Stimulated activated CD4-positive, alpha-beta T cell treated with anti-CD3 and anti-CD28 coated beads, Interleukin-4, amount 100 ng/mL, for 1 hour (primary cell): Measurements from ENCODE around the gene RPL3.

Experiments used
- DNase-seq: peaks from one replicate; pipeline ENCODE4 v3.0.0-alpha.2; 2020

Gene RPL3

GRCh38 chr22:39279170-39279850 is 40.1 kb downstream of the RPL3 start:
- DNase-seq: no peak

GRCh38 chr22:39278040-39278439 is 41.4 kb downstream of the RPL3 start:
- DNase-seq: no peak

- DNase-seq: no peak
Observed at GRCh38 chr22:39277142-39277607, 42.2 kb downstream of the RPL3 start.

GRCh38 chr22:39276440-39277141 is 42.8 kb downstream of the RPL3 start:
- DNase-seq: no peak

GRCh38 chr22:39275814-39276439 is 43.5 kb downstream of the RPL3 start:
- DNase-seq: no peak

DNA sequence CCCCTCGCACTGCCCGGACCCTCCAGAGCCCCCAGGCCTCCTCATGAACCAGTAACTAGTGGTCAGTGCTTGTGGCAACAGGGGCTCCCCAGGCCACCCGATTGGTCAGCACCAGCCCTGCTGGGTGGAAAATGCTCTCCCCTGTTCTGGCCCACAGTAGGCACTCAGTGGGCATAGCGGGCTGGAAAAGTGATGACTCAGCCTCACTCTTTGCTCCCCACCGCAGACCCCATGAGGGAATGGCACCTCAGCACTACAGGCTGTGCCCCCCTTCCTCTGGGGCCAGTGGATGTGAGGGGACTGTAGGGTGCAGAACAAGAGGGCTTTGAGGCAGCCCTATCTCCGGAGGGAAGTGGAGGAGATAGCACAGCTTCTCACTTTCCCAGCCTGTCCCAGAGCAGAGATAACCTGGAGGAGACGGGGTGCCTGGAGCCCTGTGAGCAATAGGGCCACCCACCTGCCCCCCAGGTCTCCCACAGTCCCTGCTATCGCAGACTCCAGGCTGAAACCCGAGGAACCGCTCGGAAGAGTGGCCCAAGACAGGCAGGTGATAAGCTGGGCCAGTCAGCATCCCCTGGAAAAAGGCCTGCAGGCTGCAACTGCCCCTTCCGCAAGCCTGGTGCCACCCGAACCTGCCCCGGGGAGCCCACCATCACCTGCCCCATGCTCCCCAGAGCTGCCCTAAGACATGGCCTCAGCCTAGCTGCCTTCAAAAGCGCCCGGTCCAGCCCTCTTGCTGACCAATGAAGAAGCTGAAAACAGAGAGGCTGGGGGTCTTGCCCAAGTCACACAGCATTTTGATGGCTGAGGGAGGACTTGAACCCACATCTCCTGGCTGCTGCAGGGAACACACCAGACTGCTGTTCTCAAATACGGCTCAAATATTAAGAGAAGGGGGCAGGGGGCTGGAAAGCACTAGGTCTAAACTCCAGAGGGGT is 45.2 kb downstream of the RPL3 start:
- DNase-seq: no peak

GRCh38 chr22:39270792-39271191 is 48.6 kb downstream of the RPL3 start:
- DNase-seq: no peak

DNA sequence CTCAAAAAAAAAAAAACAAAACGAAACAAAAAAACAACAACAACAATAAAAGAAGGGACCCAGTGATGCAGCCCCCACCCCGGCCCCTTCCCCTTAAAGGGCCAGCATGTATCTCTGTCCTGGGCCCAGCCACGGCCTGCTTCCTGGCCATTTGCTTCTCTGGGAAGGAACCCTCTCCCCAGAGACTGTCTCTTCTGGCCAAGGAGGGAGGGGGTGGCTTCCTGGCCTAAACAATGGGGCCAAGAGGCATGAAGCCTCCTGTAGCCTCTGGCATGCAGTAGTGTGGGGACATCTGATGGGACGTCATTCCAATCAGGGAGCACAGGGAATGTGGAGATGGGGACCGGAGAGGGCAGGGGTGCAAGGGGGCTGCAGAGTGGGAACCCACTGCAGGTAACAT is 49.1 kb downstream of the RPL3 start:
- no peak for DNase-seq

DNA sequence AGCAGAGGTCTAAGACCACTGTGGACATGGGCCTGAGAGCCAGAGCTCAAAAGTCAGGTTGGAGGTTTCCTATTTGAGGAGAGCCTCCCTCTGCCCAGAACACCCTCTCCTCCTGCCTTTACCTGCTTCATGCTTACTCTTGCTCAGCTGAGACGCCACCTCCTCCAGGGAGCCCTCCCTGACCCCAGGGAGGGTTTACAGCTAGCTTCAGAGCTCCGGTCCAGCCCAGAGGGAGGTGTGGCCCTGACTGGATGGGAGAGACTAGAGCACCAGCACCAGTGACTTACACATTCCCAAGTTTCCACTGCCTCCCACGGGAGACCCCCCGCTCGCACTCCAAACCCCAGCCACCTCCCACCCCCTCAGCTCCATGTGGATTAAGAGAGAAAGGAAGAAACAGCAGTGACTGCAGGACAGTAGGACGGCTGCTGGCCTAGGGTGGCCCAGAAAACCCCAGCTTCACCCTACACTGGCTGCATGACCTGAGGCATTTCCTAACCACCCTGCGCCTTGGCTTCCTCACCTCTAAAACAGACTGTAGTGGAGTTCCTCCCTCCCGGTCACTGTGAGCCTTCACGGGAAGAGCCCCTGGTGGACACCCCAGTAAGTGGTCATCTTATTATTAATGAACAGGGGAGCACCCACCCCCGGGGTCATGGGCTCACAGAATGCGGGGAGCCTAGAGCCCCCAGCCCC is 50.2 kb downstream of the RPL3 start:
- no peak for DNase-seq

DNA sequence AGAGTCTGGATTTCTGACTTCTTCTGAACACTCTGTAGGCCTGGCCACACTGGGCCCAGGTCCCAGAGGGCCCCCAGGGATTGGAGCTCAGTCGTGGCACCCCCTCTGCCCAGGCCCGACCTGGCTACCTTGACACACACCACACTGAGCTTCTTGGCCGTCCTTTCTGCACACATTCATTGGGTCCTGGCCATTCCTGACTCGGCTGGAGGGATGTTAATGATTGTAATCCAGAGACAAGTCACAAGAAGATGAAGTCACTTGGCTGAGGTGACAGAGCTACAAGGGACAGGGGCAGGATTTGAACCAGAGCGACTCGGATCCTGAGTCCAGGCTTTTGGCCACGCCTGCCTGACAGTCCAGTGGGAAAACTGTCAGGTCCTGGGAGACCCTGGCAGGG is 50.8 kb downstream of the RPL3 start:
- no peak for DNase-seq

DNA sequence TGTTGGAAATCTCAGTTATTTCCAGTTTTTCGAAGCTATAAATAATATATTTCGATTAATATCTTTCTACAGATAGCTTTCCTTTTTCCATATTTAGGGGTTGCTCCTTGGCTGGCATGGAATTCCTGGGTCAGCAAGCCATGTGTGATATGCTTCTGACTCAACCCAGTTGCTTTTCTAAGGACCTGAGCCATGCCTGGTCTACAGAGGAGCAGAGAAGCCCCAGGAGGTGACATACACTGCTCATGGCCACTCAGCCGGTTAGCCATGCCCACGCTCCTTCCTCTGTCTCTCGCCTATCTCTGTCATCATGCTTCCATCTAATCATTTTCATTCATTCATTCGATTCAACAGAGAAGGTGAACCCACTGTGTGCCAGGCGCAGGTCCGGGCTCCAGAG is 51.4 kb downstream of the RPL3 start:
- no peak for DNase-seq

- no peak for DNase-seq
Observed at GRCh38 chr22:39266398-39267030, 52.9 kb downstream of the RPL3 start.

DNA sequence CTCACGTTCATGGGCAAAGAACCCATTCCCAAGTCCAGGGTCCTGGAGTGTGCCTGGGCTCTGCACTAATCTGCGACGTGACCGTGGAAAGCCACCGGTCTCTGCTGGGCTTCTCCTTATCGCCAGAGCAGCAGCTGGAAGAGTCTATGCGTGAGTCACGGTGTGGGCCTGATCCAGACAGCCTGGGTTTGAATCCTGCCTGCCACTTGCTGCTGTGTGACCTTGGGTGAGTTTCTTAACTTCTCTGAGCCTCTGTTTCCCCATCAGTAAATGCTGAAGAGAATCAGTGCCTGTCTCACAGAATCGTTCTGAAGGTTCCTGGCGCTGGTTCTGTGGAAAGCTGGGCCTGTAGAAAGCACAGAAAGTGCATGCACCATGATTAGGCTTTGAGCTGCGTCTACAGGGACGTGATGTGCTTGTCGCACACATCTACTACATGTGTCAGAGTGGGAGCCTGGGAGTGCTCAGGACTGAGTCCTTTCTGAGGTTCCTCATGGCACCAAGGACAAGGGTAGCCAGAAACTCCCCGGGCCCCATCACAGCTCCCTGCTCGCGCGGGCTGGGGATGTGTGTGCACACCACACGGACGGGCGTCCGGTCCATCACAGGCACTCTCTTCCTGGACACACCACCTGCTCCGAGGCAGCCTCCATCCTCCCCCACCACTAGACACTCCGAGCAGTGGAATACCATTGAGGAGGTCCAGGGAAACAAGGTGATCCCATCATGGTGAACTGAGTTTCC is 54.1 kb downstream of the RPL3 start:
- no peak for DNase-seq

- no peak for DNase-seq
Observed at GRCh38 chr22:39264349-39265038, 54.9 kb downstream of the RPL3 start.

DNA sequence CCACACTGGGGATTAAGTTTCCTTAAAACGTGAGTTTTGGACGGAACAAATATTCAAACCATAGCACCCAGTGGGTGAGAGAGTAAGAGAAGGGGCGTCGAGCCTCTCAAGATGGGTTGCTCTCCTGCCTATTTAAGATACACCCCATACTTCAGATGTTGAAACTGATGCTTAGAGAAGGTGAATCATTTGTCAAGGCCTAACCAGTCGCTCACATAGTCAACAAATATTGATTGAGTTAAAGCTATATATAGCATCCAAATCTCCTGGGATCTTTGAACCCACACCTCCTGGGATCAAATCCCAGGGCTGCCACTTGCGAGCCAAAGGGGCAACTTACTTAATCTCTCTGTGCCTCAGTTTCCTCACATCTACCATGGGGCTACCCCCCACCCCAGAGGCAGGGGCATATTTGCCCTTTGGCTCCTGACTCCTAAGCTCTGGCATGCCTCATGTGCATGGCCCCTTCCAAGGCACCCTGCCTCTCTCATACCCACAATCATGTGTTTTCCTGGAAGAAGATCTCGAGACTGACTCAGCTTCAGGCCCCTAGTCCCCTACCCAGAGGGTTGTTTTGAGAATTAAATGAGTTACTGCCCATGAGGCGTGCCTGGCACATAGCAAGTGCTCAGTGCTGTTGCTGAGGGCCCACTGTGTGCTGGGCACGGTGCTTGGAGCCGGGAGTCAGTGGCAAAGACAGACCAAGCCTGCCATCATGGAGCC is 55.6 kb downstream of the RPL3 start:
- no peak for DNase-seq
